ENCODE data around the gene ZNF555.

Gene ZNF555

GRCh38 chr19:2799273-2800020, 41.8 kb upstream of the ZNF555 start:
- no peaks in the 10 kb centered on the region for H3K9me3 ChIP-seq (ENCODE audit: control insufficient read depth, insufficient read depth, low read length)
- no peak overlapping the region for H3K4me3 ChIP-seq (ENCODE audit: low read depth, low read length)
- no peak overlapping the region for H3K27ac ChIP-seq (ENCODE audit: low read depth, low read length)
- no peaks in the 10 kb centered on the region for H3K27me3 ChIP-seq (ENCODE audit: control insufficient read depth, insufficient read depth, low read length)
- H3K4me1 ChIP-seq (ENCODE audit: control insufficient read depth, insufficient read depth, low read length) = no peaks in the 10 kb centered on the region
- H3K9ac ChIP-seq (ENCODE audit: low read depth, low read length) = no peak overlapping the region
- peaks cover 95% of the 10 kb centered on the region for H3K36me3 ChIP-seq (ENCODE audit: control insufficient read depth, insufficient read depth, low read length)

DNA sequence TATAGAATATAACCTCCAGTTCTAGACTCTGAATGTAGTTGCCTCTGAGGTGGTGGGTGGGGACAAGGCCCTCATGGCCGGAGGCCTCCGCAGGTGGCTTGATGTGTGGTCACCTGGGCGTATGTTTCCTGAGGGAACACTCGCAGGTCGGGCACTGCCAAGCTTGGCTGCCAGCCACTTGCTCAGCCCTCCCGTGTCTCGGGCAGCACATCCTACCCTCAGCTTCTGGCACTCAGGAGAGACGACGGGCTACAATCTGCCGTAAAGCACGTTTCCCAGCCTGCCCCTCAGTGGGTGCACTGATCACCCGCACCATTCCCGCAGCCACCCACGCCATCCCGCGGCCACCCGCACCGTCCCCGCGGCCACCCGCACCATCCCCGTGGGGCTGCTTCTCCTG, 40.8 kb upstream of the ZNF555 start:
- Histone ChIP-seq H3K9me3 (ENCODE audit: control insufficient read depth, insufficient read depth, low read length) (no peaks in the 10 kb centered on the region), H3K9ac (ENCODE audit: low read depth, low read length) (no peak overlapping the region), H3K36me3 (ENCODE audit: control insufficient read depth, insufficient read depth, low read length) (peaks cover 95% of the 10 kb centered on the region), H3K4me3 (ENCODE audit: low read depth, low read length) (no peak overlapping the region), H3K27ac (ENCODE audit: low read depth, low read length) (no peak overlapping the region), H3K27me3 (ENCODE audit: control insufficient read depth, insufficient read depth, low read length) (no peaks in the 10 kb centered on the region), H3K4me1 (ENCODE audit: control insufficient read depth, insufficient read depth, low read length) (no peaks in the 10 kb centered on the region)

DNA sequence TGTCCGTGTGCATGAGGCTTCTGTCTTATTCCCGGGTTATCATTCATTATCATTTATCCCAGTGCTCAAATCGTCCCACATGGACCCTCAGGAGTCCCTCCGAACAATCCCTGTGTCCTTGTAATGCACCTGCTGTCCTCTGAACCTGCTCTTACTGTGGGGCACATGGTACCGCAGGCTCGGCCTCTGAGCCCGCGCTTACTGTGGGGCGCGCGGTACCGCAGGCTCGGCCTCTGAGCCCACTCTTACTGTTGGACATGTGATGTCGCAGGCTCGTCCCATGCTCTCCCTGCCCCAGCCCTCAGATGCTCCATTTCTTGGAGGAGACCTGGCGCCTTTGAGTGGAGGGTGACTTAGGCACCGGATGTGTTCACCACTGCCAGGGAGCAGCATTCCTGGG, 38.4 kb upstream of the ZNF555 start:
- H3K4me1 ChIP-seq (ENCODE audit: control insufficient read depth, insufficient read depth, low read length) = no peaks in the 10 kb centered on the region
- H3K27ac ChIP-seq (ENCODE audit: low read depth, low read length) = no peak overlapping the region

GRCh38 chr19:2803486-2804155, 37.7 kb upstream of the ZNF555 start:
- Histone ChIP-seq H3K4me1 (ENCODE audit: control insufficient read depth, insufficient read depth, low read length) (no peaks in the 10 kb centered on the region), H3K27me3 (ENCODE audit: control insufficient read depth, insufficient read depth, low read length) (no peaks in the 10 kb centered on the region), H3K36me3 (ENCODE audit: control insufficient read depth, insufficient read depth, low read length) (peaks cover 93% of the 10 kb centered on the region), H3K27ac (ENCODE audit: low read depth, low read length) (no peak overlapping the region), H3K4me3 (ENCODE audit: low read depth, low read length) (no peak overlapping the region), H3K9me3 (ENCODE audit: control insufficient read depth, insufficient read depth, low read length) (no peaks in the 10 kb centered on the region), H3K9ac (ENCODE audit: low read depth, low read length) (no peak overlapping the region)

More for the DNA sequence above, 38.4 kb upstream of the ZNF555 start:
- Histone ChIP-seq H3K4me3 (ENCODE audit: low read depth, low read length) (no peak overlapping the region), H3K27me3 (ENCODE audit: control insufficient read depth, insufficient read depth, low read length) (no peaks in the 10 kb centered on the region), H3K9me3 (ENCODE audit: control insufficient read depth, insufficient read depth, low read length) (no peaks in the 10 kb centered on the region), H3K36me3 (ENCODE audit: control insufficient read depth, insufficient read depth, low read length) (peaks cover 93% of the 10 kb centered on the region), H3K9ac (ENCODE audit: low read depth, low read length) (no peak overlapping the region)

GRCh38 chr19:2804156-2805004, 36.9 kb upstream of the ZNF555 start:
- Histone ChIP-seq H3K9ac (ENCODE audit: low read depth, low read length) (no peak overlapping the region), H3K4me1 (ENCODE audit: control insufficient read depth, insufficient read depth, low read length) (no peaks in the 10 kb centered on the region), H3K36me3 (ENCODE audit: control insufficient read depth, insufficient read depth, low read length) (peaks cover 93% of the 10 kb centered on the region)

DNA sequence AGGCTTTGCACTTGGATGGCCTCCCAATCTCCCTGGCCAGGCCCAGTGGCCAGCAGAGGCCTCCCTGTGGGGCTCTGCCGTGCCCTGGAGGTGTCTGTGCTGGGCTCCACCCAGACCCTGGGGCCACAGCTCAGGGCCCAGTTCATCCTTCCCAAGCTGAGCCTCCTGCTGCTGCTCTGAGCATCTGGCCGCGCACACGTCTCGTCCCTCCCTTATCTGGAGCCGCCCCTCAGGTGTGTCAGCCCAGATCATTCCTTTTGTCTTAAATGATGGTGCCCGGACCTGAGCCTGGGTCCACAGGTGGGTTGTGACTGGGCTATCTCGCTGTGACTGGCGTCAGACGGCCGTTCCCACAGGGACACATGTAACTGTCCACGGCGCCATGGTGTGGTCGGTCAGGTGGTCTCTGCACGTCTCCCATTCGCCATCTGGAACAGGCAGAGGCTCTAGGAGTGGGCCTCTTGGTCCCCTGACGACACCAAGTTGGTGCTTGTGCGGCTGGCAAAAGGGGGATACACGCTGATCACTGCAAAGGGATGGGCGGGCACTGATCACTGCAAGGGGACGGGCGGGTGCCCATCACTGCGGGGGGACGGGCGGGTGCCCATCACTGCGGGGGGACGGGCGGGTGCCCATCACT, 35.9 kb upstream of the ZNF555 start:
- Histone ChIP-seq H3K9me3 (ENCODE audit: control insufficient read depth, insufficient read depth, low read length) (no peaks in the 10 kb centered on the region), H3K9ac (ENCODE audit: low read depth, low read length) (no peak overlapping the region), H3K4me3 (ENCODE audit: low read depth, low read length) (no peak overlapping the region), H3K36me3 (ENCODE audit: control insufficient read depth, insufficient read depth, low read length) (peaks cover 95% of the 10 kb centered on the region), H3K4me1 (ENCODE audit: control insufficient read depth, insufficient read depth, low read length) (no peaks in the 10 kb centered on the region), H3K27ac (ENCODE audit: low read depth, low read length) (no peak overlapping the region), H3K27me3 (ENCODE audit: control insufficient read depth, insufficient read depth, low read length) (no peaks in the 10 kb centered on the region)

More at GRCh38 chr19:2804156-2805004, 36.9 kb upstream of the ZNF555 start:
- no peaks in the 10 kb centered on the region for H3K9me3 ChIP-seq (ENCODE audit: control insufficient read depth, insufficient read depth, low read length)
- no peak overlapping the region for H3K27ac ChIP-seq (ENCODE audit: low read depth, low read length)
- H3K4me3 ChIP-seq (ENCODE audit: low read depth, low read length) = no peak overlapping the region
- H3K27me3 ChIP-seq (ENCODE audit: control insufficient read depth, insufficient read depth, low read length) = no peaks in the 10 kb centered on the region

GRCh38 chr19:2805991-2806649, 35.2 kb upstream of the ZNF555 start:
- Histone ChIP-seq H3K9me3 (ENCODE audit: control insufficient read depth, insufficient read depth, low read length) (no peaks in the 10 kb centered on the region), H3K4me1 (ENCODE audit: control insufficient read depth, insufficient read depth, low read length) (no peaks in the 10 kb centered on the region), H3K27ac (ENCODE audit: low read depth, low read length) (no peak overlapping the region), H3K9ac (ENCODE audit: low read depth, low read length) (no peak overlapping the region), H3K27me3 (ENCODE audit: control insufficient read depth, insufficient read depth, low read length) (no peaks in the 10 kb centered on the region), H3K4me3 (ENCODE audit: low read depth, low read length) (no peak overlapping the region), H3K36me3 (ENCODE audit: control insufficient read depth, insufficient read depth, low read length) (peaks cover 95% of the 10 kb centered on the region)

- no peak overlapping the region for H3K4me3 ChIP-seq (ENCODE audit: low read depth, low read length)
- no peaks in the 10 kb centered on the region for H3K27me3 ChIP-seq (ENCODE audit: control insufficient read depth, insufficient read depth, low read length)
- peaks cover 95% of the 10 kb centered on the region for H3K36me3 ChIP-seq (ENCODE audit: control insufficient read depth, insufficient read depth, low read length)
- no peaks in the 10 kb centered on the region for H3K4me1 ChIP-seq (ENCODE audit: control insufficient read depth, insufficient read depth, low read length)
- H3K9me3 ChIP-seq (ENCODE audit: control insufficient read depth, insufficient read depth, low read length) = no peaks in the 10 kb centered on the region
- H3K27ac ChIP-seq (ENCODE audit: low read depth, low read length) = no peak overlapping the region
- H3K9ac ChIP-seq (ENCODE audit: low read depth, low read length) = no peak overlapping the region
Observed at GRCh38 chr19:2806736-2807378, 34.4 kb upstream of the ZNF555 start.

- H3K36me3 ChIP-seq (ENCODE audit: control insufficient read depth, insufficient read depth, low read length) = peaks cover 97% of the 10 kb centered on the region
- no peak overlapping the region for H3K9ac ChIP-seq (ENCODE audit: low read depth, low read length)
- no peaks in the 10 kb centered on the region for H3K27me3 ChIP-seq (ENCODE audit: control insufficient read depth, insufficient read depth, low read length)
- no peaks in the 10 kb centered on the region for H3K4me1 ChIP-seq (ENCODE audit: control insufficient read depth, insufficient read depth, low read length)
- H3K9me3 ChIP-seq (ENCODE audit: control insufficient read depth, insufficient read depth, low read length) = no peaks in the 10 kb centered on the region
- no peak overlapping the region for H3K4me3 ChIP-seq (ENCODE audit: low read depth, low read length)
- H3K27ac ChIP-seq (ENCODE audit: low read depth, low read length) = no peak overlapping the region
Observed at GRCh38 chr19:2807379-2808128, 33.7 kb upstream of the ZNF555 start.

Data from HUES48 (cell line).